Skin of body (tissue), 2 donors: ENCODE data around the gene GRM4. TPM values are rescaled to one million over a fixed set of nuclear protein-coding genes. Genes with fewer than 3 reads are reported as not detected.

ENCODE experiments used
- DNase-seq: peaks from one replicate; lab custom pipeline; 2025; lab: John Stamatoyannopoulos, UW
- total RNA-seq: library from RNA; depleted of rRNA; stranded (reverse); fragments of >200 nt; gene quantifications from one replicate; pipeline ENCODE4 v1.2.3, GENCODE V29; 2014

The GRM4 gene
- total RNA-seq, 1 donor from 2014 or later, result 0.69 TPM

GRCh38 chr6:34064675-34065074 lies 81.2 kb downstream of the GRM4 start:
- DNase-seq, result no peak

- no peak for DNase-seq
Measured at GRCh38 chr6:34063651-34064050, 82.2 kb downstream of the GRM4 start.

GRCh38 chr6:34062815-34063214 lies 83.1 kb downstream of the GRM4 start:
- no peak for DNase-seq

- DNase-seq, result no peak
Measured at GRCh38 chr6:34062156-34062555, 83.7 kb downstream of the GRM4 start.

GRCh38 chr6:34061348-34061747 lies 84.5 kb downstream of the GRM4 start:
- DNase-seq, result no peak

GRCh38 chr6:34059914-34060313 lies 86.0 kb downstream of the GRM4 start:
- DNase-seq, result no peak

GRCh38 chr6:34059136-34059731 lies 86.7 kb downstream of the GRM4 start:
- DNase-seq, result no peak

GRCh38 chr6:34057790-34058189 lies 88.1 kb downstream of the GRM4 start:
- DNase-seq, result no peak

- no peak for DNase-seq
Measured at GRCh38 chr6:34057191-34057590, 88.7 kb downstream of the GRM4 start.

- peak; percentile 35 for DNase-seq
Measured at GRCh38 chr6:34056305-34057108, 89.4 kb downstream of the GRM4 start.

GRCh38 chr6:34055223-34055933 lies 90.5 kb downstream of the GRM4 start:
- no peak for DNase-seq

GRCh38 chr6:34053721-34054120 lies 92.2 kb downstream of the GRM4 start:
- DNase-seq, result no peak

- DNase-seq, result no peak
Measured at GRCh38 chr6:34052918-34053608, 92.8 kb downstream of the GRM4 start.

- DNase-seq, result no peak
Measured at GRCh38 chr6:34052071-34052825, 93.6 kb downstream of the GRM4 start.

- DNase-seq, result no peak
Measured at GRCh38 chr6:34051331-34051919, 94.5 kb downstream of the GRM4 start.

GRCh38 chr6:34050691-34051090 lies 95.2 kb downstream of the GRM4 start:
- DNase-seq, result no peak

- DNase-seq, result no peak
Measured at GRCh38 chr6:34049395-34050342, 96.2 kb downstream of the GRM4 start.

- DNase-seq, result no peak
Measured at GRCh38 chr6:34047913-34048867, 97.7 kb downstream of the GRM4 start.
